GM13977 (cell line): ENCODE data around the gene MRPS22.

Source experiments
- DNase-seq: peaks from one replicate; pipeline ENCODE4 v3.0.0; 2012; ENCODE audit warnings: low spot score
- CTCF ChIP-seq: IDR thresholded peaks from 2 replicates; pipeline ENCODE4 v1.5.1; 2012; ENCODE audit warnings: mild to moderate bottlenecking, control low read depth; ENCODE audit not compliant: insufficient read depth; ENCODE audit errors: extremely low read depth, missing control alignments
- in situ Hi-C: fragments of 300-500 bp; cut with MboI; formaldehyde crosslinking; loops from one replicate; pipeline ENCODE4 v1.12.0; 2022; ENCODE audit warnings: low sequenced_read_pairs, low pct_unique_long_range_greater_than_20kb, mixed read lengths, inconsistent platforms; ENCODE audit not compliant: unreplicated experiment

MRPS22 gene

GRCh38 chr3:139322346-139322745 is 21.5 kb upstream of the MRPS22 start:
- no peak for DNase-seq
- in situ Hi-C loops, result loop anchor here (25.0 kb wide), 1 partner anchor 385 kb away; the partner anchor contains the start of genes FOXL2 and FOXL2NB
- TF ChIP-seq CTCF, result no peak

GRCh38 chr3:139323146-139323545 is 20.7 kb upstream of the MRPS22 start:
- DNase-seq, result no peak
- in situ Hi-C loops, result loop anchor here (25.0 kb wide), 1 partner anchor 386 kb away; the partner anchor contains the start of genes FOXL2 and FOXL2NB
- TF ChIP-seq CTCF, result no peak

GRCh38 chr3:139324456-139324855 is 19.4 kb upstream of the MRPS22 start:
- in situ Hi-C loops, result loop anchor here (25.0 kb wide), 1 partner anchor 387 kb away; the partner anchor contains the start of genes FOXL2 and FOXL2NB

GRCh38 chr3:139325551-139325950 is 18.3 kb upstream of the MRPS22 start:
- no peak for TF ChIP-seq CTCF
- no peak for DNase-seq
- in situ Hi-C loops, result loop anchor here (25.0 kb wide), 1 partner anchor 213 kb away; no protein-coding TSS in a partner anchor

More at GRCh38 chr3:139324456-139324855, 19.4 kb upstream of the MRPS22 start:
- no peak for TF ChIP-seq CTCF
- no peak for DNase-seq

GRCh38 chr3:139326131-139326530 is 17.7 kb upstream of the MRPS22 start:
- in situ Hi-C loops, result loop anchor here (25.0 kb wide), 1 partner anchor 214 kb away; no protein-coding TSS in a partner anchor
- no peak for TF ChIP-seq CTCF
- DNase-seq, result no peak

GRCh38 chr3:139326707-139327106 is 17.1 kb upstream of the MRPS22 start:
- no peak for TF ChIP-seq CTCF
- in situ Hi-C loops, result loop anchor here (25.0 kb wide), 1 partner anchor 214 kb away; no protein-coding TSS in a partner anchor
- DNase-seq, result no peak
